ENCODE measurements around the gene STON2. TPM values are rescaled to one million over a fixed set of nuclear protein-coding genes. Genes with fewer than 3 reads are reported as not detected.
"Not testable (repeated sequence)": the region's sequence is repeated elsewhere in the genome, so short reads cannot be mapped to it uniquely, and the experiment has no call there.

STON2 gene
- total RNA-seq, 1 experiment from 2014 or later, result not detected

DNA sequence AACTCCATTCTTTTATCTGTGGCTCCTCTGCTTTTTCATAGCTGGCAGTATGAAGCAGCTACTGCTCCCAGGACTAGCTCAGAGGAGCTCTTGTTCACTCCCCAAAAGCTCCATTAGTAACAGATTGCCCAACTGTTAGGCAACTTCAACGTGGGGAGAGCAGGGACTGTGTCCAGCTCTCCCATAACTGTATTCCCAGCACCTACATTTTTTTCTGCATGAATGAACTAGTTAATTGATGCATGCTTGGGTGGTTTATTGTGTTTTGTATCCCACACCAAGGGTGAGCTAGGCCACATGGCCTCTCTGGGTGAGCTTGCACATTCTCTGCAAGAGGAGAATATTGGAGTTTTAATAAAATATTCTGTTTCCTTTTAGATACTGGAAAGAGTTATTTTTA, 15.2 kb downstream of the STON2 start:
- Histone ChIP-seq H3K9ac (ENCODE audit: low read length) (no peak overlapping the region), H3K4me3 (ENCODE audit: low read length) (no peak overlapping the region), H3K27ac (ENCODE audit: low read length) (no peak overlapping the region), H3K4me2 (ENCODE audit: low read depth, low read length, poor library complexity, severe bottlenecking) (no peak overlapping the region), H4K20me1 (ENCODE audit: insufficient read depth, low read depth, low read length) (no peaks in the 10 kb centered on the region), H3K79me2 (ENCODE audit: low read length) (no peaks in the 10 kb centered on the region), H3K27me3 (ENCODE audit: low read length) (no peaks in the 10 kb centered on the region), H3K9me2 (replicated peaks; ENCODE audit: insufficient read depth, low read length) (no peaks in the 10 kb centered on the region), H2AFZ (ENCODE audit: low read length) (no peak overlapping the region), H3K9me3 (ENCODE audit: low read length) (no peaks in the 10 kb centered on the region), H3K36me3 (ENCODE audit: insufficient read depth, low read length) (no peaks in the 10 kb centered on the region), H3K4me1 (ENCODE audit: low read length) (no peaks in the 10 kb centered on the region)
- no peak for DNase-seq

DNA sequence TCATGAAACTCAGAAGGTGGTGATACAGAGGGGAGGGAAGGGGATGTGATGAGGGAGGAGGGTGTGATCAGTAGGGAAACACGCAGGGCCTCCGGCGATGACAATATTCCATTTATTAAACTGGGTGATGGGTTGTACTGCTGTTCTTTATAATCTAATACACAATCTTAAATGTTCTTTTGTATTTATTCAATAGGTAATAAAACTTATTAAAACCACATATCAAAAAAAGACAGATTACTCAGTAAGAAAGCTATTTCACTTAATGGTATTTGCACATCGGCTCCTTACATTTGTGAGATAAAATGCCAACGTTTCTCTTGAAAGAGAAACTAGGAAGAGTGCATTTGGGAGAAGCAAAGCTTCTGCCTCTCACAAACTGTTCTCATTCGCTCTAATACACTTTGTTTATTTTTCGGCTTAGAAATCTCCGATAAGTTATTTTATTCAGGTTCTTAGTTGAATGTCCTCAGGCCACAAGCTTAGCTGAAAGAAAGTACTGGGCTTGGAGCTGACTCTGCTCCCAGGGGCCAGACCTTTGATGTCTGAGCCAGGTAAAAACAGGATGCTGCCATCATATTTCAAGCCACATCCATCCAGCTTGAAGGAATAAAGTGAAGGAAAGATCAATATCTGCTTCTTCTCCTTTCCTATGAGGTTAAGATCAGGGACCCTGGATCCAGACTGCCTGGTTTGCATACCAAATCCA, 17.5 kb downstream of the STON2 start:
- Histone ChIP-seq H3K27ac (ENCODE audit: low read length) (no peak overlapping the region), H3K9me2 (replicated peaks; ENCODE audit: insufficient read depth, low read length) (no peaks in the 10 kb centered on the region)

DNA sequence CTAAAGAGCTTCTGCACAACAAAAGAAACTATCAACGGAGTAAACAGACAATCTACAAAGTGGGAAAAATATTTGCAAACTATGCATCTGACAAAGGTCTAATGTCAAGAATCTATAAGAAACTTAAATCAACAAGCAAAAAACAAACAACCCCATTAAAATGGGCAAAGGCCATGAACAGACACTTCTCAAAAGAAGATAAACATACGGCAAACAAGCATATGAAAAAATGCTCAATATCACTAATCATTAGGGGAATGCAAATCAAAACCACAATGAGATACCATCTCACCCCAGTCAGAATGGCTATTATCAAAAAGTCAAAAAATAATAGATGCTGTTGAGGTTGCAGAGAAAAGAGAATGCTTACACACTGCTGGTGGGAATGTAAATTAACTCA, 20.1 kb downstream of the STON2 start:
- H4K20me1 ChIP-seq (ENCODE audit: insufficient read depth, low read depth, low read length); H3K9me3 ChIP-seq (ENCODE audit: low read length); H3K4me3 ChIP-seq (ENCODE audit: low read length); H3K27ac ChIP-seq (ENCODE audit: low read length); H3K4me2 ChIP-seq (ENCODE audit: low read depth, low read length, poor library complexity, severe bottlenecking); DNase-seq; H3K9ac ChIP-seq (ENCODE audit: low read length); H3K4me1 ChIP-seq (ENCODE audit: low read length); H3K36me3 ChIP-seq (ENCODE audit: insufficient read depth, low read length); H3K9me2 ChIP-seq (replicated peaks; ENCODE audit: insufficient read depth, low read length); H3K79me2 ChIP-seq (ENCODE audit: low read length); H2AFZ ChIP-seq (ENCODE audit: low read length); H3K27me3 ChIP-seq (ENCODE audit: low read length): not testable (repeated sequence)

More for the DNA sequence above, 17.5 kb downstream of the STON2 start:
- no peak overlapping the region for H3K4me2 ChIP-seq (ENCODE audit: low read depth, low read length, poor library complexity, severe bottlenecking)
- H2AFZ ChIP-seq (ENCODE audit: low read length), result no peak overlapping the region
- no peaks in the 10 kb centered on the region for H3K79me2 ChIP-seq (ENCODE audit: low read length)
- no peak overlapping the region for H3K4me3 ChIP-seq (ENCODE audit: low read length)
- H3K9me3 ChIP-seq (ENCODE audit: low read length), result no peaks in the 10 kb centered on the region
- no peaks in the 10 kb centered on the region for H3K27me3 ChIP-seq (ENCODE audit: low read length)
- H4K20me1 ChIP-seq (ENCODE audit: insufficient read depth, low read depth, low read length), result no peaks in the 10 kb centered on the region
- H3K4me1 ChIP-seq (ENCODE audit: low read length), result no peaks in the 10 kb centered on the region
- H3K9ac ChIP-seq (ENCODE audit: low read length), result no peak overlapping the region
- DNase-seq, result no peak
- H3K36me3 ChIP-seq (ENCODE audit: insufficient read depth, low read length), result no peaks in the 10 kb centered on the region

DNA sequence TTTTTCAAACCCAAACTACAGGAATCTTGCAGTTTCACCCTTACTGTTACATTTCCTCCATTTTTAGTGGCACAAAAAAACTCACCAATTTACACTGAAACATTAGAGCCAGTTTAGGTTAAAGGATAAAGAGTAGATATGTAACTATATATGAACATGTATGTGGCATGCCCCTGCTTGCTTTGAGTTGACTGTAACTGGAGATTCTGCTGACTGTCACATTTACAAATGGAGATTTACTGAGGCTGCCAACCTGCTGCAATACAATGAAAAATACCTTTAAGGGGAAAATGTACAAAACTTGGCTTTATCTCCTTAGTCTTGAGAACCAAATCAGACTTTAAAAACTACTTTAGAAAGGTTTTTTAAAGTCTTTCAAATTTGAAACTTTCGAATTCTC, 28.3 kb downstream of the STON2 start:
- no peak for DNase-seq
- Histone ChIP-seq H3K36me3 (ENCODE audit: insufficient read depth, low read length) (no peaks in the 10 kb centered on the region), H3K4me3 (ENCODE audit: low read length) (no peak overlapping the region), H3K4me1 (ENCODE audit: low read length) (no peaks in the 10 kb centered on the region), H3K9ac (ENCODE audit: low read length) (no peak overlapping the region), H3K79me2 (ENCODE audit: low read length) (no peaks in the 10 kb centered on the region), H3K4me2 (ENCODE audit: low read depth, low read length, poor library complexity, severe bottlenecking) (no peak overlapping the region), H4K20me1 (ENCODE audit: insufficient read depth, low read depth, low read length) (no peaks in the 10 kb centered on the region), H3K27me3 (ENCODE audit: low read length) (no peaks in the 10 kb centered on the region), H2AFZ (ENCODE audit: low read length) (no peak overlapping the region), H3K27ac (ENCODE audit: low read length) (no peak overlapping the region), H3K9me3 (ENCODE audit: low read length) (no peaks in the 10 kb centered on the region), H3K9me2 (replicated peaks; ENCODE audit: insufficient read depth, low read length) (no peaks in the 10 kb centered on the region)

DNA sequence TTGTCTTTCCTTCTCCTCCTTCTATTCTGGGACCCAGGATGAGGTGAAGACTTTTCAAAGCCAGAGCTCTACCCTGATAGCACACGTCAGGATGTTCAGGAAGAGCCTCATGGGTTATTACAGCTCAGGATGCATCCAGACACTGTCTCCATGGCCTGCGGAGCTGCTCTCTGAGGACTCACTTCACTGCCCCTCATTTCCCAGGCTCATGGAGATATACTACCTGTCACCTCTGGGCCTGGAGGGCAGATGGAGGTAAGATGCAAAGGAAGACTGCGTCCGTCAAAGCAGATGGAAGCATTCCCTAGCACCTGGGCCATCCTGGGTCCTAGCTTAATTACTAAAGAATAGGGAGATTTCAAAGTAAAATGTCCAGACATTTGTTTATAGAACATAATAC, 32.6 kb downstream of the STON2 start:
- Histone ChIP-seq H3K27ac (ENCODE audit: low read length) (no peak overlapping the region), H3K36me3 (ENCODE audit: insufficient read depth, low read length) (no peaks in the 10 kb centered on the region), H3K27me3 (ENCODE audit: low read length) (no peaks in the 10 kb centered on the region), H3K4me2 (ENCODE audit: low read depth, low read length, poor library complexity, severe bottlenecking) (no peak overlapping the region), H3K79me2 (ENCODE audit: low read length) (no peaks in the 10 kb centered on the region), H4K20me1 (ENCODE audit: insufficient read depth, low read depth, low read length) (no peaks in the 10 kb centered on the region), H3K4me1 (ENCODE audit: low read length) (peaks cover 12% of the 10 kb centered on the region), H3K4me3 (ENCODE audit: low read length) (no peak overlapping the region), H3K9me2 (replicated peaks; ENCODE audit: insufficient read depth, low read length) (no peaks in the 10 kb centered on the region), H3K9me3 (ENCODE audit: low read length) (no peaks in the 10 kb centered on the region), H3K9ac (ENCODE audit: low read length) (no peak overlapping the region), H2AFZ (ENCODE audit: low read length) (no peak overlapping the region)
- no peak for DNase-seq

DNA sequence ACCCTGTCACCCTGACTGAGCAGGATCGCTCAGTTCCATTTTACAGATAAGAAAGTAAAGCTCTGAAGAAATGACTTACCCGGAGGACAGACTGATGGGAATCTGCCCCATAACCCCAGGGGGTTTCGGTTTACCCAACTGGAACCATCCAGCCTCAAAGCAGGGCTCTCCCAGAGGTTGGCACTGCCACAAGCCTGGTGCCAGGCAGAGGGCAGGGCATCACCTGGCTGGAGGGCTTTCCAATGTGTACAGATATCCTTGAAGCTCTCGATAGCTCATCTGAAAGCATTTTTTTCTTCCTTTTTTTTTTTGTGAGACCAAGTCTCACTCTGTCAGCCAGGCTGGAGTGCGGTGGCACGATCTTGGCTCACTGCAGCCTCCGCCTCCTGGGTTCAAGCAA, 33.2 kb downstream of the STON2 start:
- Histone ChIP-seq H3K9ac (ENCODE audit: low read length) (no peak overlapping the region), H3K4me1 (ENCODE audit: low read length) (peaks cover 12% of the 10 kb centered on the region), H3K27ac (ENCODE audit: low read length) (no peak overlapping the region), H3K9me2 (replicated peaks; ENCODE audit: insufficient read depth, low read length) (no peaks in the 10 kb centered on the region), H3K27me3 (ENCODE audit: low read length) (no peaks in the 10 kb centered on the region), H3K4me3 (ENCODE audit: low read length) (no peak overlapping the region), H3K36me3 (ENCODE audit: insufficient read depth, low read length) (no peaks in the 10 kb centered on the region), H3K4me2 (ENCODE audit: low read depth, low read length, poor library complexity, severe bottlenecking) (no peak overlapping the region), H3K9me3 (ENCODE audit: low read length) (no peaks in the 10 kb centered on the region), H4K20me1 (ENCODE audit: insufficient read depth, low read depth, low read length) (no peaks in the 10 kb centered on the region), H2AFZ (ENCODE audit: low read length) (no peak overlapping the region), H3K79me2 (ENCODE audit: low read length) (no peaks in the 10 kb centered on the region)
- DNase-seq, result no peak

DNA sequence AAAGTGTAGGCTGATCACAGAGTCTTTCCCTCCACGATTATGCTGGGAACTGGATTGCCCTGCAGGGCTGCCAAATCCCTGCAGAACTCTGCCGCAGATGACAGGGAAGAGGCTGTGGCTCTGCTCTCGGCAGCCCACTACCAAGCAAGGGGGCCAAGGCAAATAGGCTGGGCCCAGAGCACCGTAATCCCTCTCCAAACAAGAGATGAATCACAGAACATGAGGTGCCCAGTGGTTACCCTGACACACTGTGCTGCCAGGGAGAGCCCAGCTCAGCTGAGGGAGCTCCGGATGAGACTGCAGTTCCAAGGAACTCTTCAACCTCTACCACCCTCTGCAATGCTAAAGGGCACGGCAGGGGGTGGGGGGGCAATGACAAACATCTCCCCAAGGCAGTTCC, 33.9 kb downstream of the STON2 start:
- H4K20me1 ChIP-seq (ENCODE audit: insufficient read depth, low read depth, low read length), result no peaks in the 10 kb centered on the region
- no peaks in the 10 kb centered on the region for H3K36me3 ChIP-seq (ENCODE audit: insufficient read depth, low read length)
- H3K4me1 ChIP-seq (ENCODE audit: low read length), result peaks cover 12% of the 10 kb centered on the region
- H3K9me2 ChIP-seq (replicated peaks; ENCODE audit: insufficient read depth, low read length), result no peaks in the 10 kb centered on the region
- no peak overlapping the region for H2AFZ ChIP-seq (ENCODE audit: low read length)
- no peak overlapping the region for H3K9ac ChIP-seq (ENCODE audit: low read length)
- no peak overlapping the region for H3K4me3 ChIP-seq (ENCODE audit: low read length)
- no peak overlapping the region for H3K27ac ChIP-seq (ENCODE audit: low read length)
- no peaks in the 10 kb centered on the region for H3K9me3 ChIP-seq (ENCODE audit: low read length)
- no peak for DNase-seq
- no peak overlapping the region for H3K4me2 ChIP-seq (ENCODE audit: low read depth, low read length, poor library complexity, severe bottlenecking)
- H3K79me2 ChIP-seq (ENCODE audit: low read length), result no peaks in the 10 kb centered on the region
- no peaks in the 10 kb centered on the region for H3K27me3 ChIP-seq (ENCODE audit: low read length)

DNA sequence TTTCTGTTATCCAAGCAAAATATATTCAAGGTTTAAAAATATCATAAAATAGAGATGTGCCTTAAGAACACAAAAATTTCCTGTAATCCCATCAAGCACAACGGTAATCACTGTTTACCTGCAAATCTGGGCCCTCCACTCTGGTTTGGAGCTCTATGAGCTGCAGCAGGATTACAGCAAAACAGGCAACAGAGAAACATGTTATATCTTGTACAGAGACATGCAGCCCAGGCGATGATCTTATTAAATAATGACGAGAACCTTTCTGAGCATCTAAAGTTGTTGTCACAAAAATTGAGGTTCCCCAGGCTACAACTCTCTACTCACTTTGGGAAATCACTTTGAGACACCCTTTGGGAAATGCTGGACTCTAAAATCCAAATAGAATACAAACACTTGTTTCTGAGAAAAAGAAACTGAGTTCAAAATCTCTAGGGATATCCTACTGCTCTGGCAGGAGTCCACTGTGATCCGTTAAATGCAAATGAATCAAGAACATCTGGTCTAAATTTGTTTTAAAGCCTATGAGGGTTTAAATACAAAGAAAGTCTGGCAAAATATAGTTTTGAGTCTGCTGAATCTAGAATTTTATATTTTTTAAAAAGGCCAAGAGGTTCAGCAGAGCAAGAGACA, 36.3 kb downstream of the STON2 start:
- Histone ChIP-seq H3K4me1 (ENCODE audit: low read length) (peaks cover 12% of the 10 kb centered on the region), H3K9ac (ENCODE audit: low read length) (no peak overlapping the region), H3K36me3 (ENCODE audit: insufficient read depth, low read length) (no peaks in the 10 kb centered on the region), H3K27ac (ENCODE audit: low read length) (no peak overlapping the region), H3K9me3 (ENCODE audit: low read length) (no peaks in the 10 kb centered on the region), H4K20me1 (ENCODE audit: insufficient read depth, low read depth, low read length) (no peaks in the 10 kb centered on the region), H3K4me2 (ENCODE audit: low read depth, low read length, poor library complexity, severe bottlenecking) (peak overlapping the region; percentile 62), H3K9me2 (replicated peaks; ENCODE audit: insufficient read depth, low read length) (no peaks in the 10 kb centered on the region), H3K27me3 (ENCODE audit: low read length) (no peaks in the 10 kb centered on the region), H2AFZ (ENCODE audit: low read length) (no peak overlapping the region), H3K4me3 (ENCODE audit: low read length) (0 out of 2 replicates have a peak overlapping the region, but pooled peaks have one; percentile 3), H3K79me2 (ENCODE audit: low read length) (no peaks in the 10 kb centered on the region)
- DNase-seq, result no peak

Data from Karpas-422 (cell line).